ENCODE measurements around the gene MXRA8. TPM values are rescaled to one million over a fixed set of nuclear protein-coding genes. Genes with fewer than 3 reads are reported as not detected.
"Not testable (repeated sequence)": the region's sequence is repeated elsewhere in the genome, so short reads cannot be mapped to it uniquely, and the experiment has no call there.

Gene MXRA8
- total RNA-seq, 1 donor from 2014 or later: not detected

- DNase-seq (ENCODE audit: low read depth in 2 of 2): no peak
Observed at GRCh38 chr1:1324084-1324523, 34.3 kb downstream of the MXRA8 start.

GRCh38 chr1:1322952-1323351, 35.4 kb downstream of the MXRA8 start:
- DNase-seq (ENCODE audit: low read depth in 2 of 2): no peak

- DNase-seq (ENCODE audit: low read depth in 2 of 2): no peak
Observed at GRCh38 chr1:1322418-1322817, 35.9 kb downstream of the MXRA8 start.

GRCh38 chr1:1321477-1321876, 36.9 kb downstream of the MXRA8 start:
- no peak for DNase-seq (ENCODE audit: low read depth in 2 of 2)

DNA sequence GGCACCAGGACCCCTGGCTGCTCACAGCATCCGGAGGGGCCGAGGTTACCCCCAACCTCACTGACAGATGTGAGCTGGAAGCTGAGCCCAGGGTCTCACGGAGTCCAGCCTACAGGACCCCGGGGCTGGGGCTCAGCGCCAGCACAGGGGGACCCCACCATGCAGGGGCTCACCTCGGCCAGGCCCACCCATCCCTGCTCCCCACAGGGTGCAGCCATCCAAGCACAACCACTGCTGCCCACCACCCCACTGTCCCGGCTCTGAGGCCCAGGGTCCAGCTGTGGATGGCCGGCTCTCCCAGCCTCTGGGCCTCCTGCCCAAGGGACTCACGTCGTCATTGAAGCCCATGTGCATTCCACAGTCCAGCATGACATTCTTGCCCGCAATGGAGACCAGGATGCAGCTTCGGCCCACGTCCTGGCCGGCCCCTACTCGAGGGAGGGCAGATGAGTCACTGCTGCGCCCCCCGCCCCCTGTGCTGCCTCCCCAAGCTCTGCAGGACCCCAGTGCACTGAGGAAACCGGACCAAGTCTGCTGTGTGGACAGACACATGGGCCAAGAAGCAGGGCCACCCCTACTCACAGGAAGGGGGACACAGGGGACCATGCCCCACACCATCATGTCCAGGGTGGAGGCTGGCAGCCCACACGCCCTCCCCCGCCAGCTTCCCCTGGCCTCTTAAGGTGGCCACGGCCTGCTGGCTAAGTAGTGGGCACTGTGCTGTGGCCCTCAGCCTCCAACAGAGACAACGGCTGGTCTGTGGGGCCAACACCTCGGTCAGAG, 37.5 kb downstream of the MXRA8 start:
- DNase-seq (ENCODE audit: low read depth in 2 of 2): no peak

GRCh38 chr1:1319646-1319941, 38.8 kb downstream of the MXRA8 start:
- no peak for DNase-seq (ENCODE audit: low read depth in 2 of 2)

GRCh38 chr1:1318777-1319645, 39.3 kb downstream of the MXRA8 start:
- DNase-seq (ENCODE audit: low read depth in 2 of 2): no peak

DNA sequence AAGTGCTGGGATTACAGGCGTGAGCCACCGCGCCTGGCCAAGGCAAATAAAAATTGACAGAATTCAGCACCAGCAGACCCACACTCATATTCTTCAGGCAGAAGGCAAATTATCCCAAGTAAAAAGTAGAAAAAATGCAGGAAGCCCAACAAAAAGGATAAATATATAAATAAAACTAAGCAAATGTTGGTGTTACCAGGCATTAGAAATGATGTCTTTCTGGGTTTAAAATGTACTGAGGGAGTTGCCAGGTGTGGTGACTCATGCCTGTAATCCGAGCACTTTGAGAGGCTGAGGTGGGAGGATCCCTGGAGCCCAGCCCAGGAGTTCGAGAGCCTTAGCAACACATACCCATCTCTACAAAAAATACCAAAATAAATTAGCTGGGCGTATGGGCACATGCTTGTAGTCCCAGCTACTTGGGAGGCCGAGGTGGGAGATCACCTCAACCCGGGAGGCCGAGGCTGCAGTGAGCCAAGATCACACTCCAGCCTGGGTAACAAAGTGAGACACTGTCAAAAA, 40.2 kb downstream of the MXRA8 start:
- DNase-seq (ENCODE audit: low read depth in 2 of 2): peak; percentile 33 to 77

- DNase-seq (ENCODE audit: low read depth in 2 of 2): no peak
Observed at GRCh38 chr1:1317420-1317819, 40.9 kb downstream of the MXRA8 start.

DNA sequence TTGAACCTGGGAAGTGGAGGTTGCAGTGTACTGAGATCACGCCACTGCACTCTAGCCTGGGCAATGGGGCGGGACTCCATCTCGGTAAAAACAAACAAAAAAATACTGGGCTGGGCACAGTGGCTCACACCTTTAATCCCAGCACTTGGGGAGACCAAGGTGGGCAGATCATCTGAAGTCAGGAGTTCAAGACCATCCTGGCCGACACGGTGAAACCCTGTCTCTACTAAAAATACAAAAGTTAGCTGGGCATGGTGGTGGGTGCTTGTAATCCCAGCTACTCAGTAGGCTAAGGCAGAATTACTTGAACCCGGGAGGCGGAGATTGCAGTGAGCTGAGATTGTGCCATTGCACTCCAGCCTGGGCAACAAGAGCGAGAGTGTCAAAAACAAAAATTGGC, 42.2 kb downstream of the MXRA8 start:
- not testable (repeated sequence) for DNase-seq (ENCODE audit: low read depth in 2 of 2)

DNA sequence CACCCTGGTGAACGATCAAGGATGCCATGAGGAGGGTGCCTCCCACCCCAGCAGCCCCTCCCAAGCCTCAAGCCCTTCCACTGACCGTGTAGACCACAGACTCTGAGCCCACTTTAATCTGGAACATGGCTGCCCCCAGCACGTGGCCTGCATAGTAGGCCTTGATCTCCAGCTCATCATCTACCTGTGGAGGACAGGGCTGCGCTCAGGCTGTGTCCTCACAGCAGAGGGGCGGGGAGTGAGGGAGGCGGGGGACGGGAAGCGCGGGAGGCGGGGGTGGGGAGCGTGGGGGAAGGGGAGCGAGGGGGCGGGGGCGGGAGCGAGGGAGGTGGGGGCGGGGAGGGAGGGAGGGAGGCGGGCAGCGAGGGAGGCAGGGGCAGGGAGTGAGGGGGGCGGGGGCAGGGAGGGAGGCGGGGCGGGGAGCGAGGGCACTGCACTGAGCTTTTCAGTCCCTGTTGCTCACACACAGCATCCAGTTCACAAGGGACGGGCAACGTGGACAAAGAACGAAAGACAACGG, 42.9 kb downstream of the MXRA8 start:
- DNase-seq (ENCODE audit: low read depth in 2 of 2): no peak

DNA sequence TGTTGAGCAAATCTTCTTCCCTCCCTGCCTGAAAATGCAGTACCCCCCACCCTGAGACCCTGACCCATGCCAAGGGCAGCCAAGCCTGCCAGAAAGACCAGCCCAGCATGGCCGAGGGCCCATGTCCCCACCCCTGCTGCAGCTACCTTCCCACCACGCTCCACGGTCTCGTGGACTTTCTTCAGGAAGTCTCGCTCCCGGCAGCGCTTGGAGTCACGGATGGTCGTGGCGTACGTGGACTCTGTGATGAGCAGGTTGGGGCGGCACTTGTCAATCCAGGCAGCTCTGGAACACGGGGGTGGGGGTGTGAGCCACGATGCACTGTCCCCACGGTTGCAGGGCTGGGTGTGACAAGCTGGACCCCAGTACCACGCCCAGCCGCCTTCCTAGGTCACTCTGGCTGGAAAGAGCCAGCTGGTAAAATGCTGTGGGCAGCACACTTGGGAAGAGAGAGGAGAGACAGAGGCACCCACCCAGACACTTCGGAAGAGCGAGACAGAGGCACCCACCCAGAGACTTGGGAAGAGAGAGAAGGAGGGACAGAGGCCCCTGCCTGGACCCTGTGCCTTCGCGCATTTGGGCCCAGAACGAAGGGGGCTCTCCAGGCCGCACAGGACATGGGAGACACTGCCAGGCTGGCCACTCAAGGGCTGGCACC, 43.5 kb downstream of the MXRA8 start:
- no peak for DNase-seq (ENCODE audit: low read depth in 2 of 2)

- no peak for DNase-seq (ENCODE audit: low read depth in 2 of 2)
Observed at GRCh38 chr1:1314237-1314586, 44.1 kb downstream of the MXRA8 start.

GRCh38 chr1:1313500-1314236, 44.7 kb downstream of the MXRA8 start:
- DNase-seq (ENCODE audit: low read depth in 2 of 2): no peak

GRCh38 chr1:1312450-1313314, 45.7 kb downstream of the MXRA8 start:
- DNase-seq (ENCODE audit: low read depth in 2 of 2): no peak

GRCh38 chr1:1311107-1312104, 46.9 kb downstream of the MXRA8 start:
- no peak for DNase-seq (ENCODE audit: low read depth in 2 of 2)

DNA sequence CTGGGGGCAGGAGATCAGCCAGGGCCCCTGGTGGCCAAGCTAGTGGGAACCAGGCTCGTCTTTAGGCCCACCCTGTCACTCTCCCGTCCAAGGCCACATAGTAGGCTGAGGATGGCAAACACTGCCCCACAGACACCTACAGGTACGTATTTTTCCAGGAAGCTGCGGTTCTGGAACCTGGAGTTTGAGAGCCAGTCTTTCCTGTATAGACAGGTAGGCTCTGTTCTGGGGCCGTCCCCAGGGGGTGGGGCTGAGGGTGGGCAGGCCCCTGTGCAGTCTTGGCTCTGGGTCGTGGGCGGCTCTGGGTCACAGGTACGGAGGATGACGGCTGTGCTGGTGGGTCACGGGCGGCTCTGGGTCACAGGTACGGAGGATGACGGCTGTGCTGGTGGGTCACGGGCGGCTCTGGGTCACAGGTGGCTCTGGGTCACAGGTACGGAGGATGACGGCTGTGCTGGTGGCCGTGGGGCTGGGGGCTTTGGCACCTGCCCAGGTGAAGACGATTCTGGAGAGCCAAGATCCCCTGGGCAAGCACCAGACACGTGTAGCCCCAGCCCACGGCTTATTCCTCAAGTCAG, 47.8 kb downstream of the MXRA8 start:
- no peak for DNase-seq (ENCODE audit: low read depth in 2 of 2)

DNA sequence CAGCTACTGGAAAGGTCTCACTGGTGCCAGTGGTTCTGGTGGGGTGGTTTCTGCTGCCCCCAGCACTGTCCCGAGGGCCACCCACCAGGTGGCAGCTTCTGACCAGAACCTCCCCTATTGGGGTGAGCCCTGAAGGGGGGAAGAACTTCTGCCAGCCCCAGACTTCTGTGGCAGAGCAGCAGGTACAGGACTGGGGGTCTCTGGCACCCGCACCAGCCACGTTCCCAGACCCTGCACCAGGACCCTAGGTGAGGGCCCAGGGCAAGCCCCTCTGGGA, 48.3 kb downstream of the MXRA8 start:
- no peak for DNase-seq (ENCODE audit: low read depth in 2 of 2)

Measured in dermis microvascular lymphatic vessel endothelial cell (primary cell).